Panc1 (cell line): ENCODE data around the gene TBX19. TPM values are rescaled to one million over a fixed set of nuclear protein-coding genes. Genes with fewer than 3 reads are reported as not detected.

Experiments used
- ATAC-seq: fragments of 200-7000 bp; cut with Tn5 transposase; 2 replicates; pipeline ENCODE4 v1.9.1; 2020; ENCODE audit warnings: mild to moderate bottlenecking, moderate library complexity
- BruUV-seq: library from RNA; stranded (reverse); fragments of 400-500 nt; replicated peaks from 2 replicates; lab custom pipeline; 2021; lab: Mats Ljungman, UMichigan
- CTCF ChIA-PET: fragments of 300-600 bp; sonication (Branson Sonifier 250); formaldehyde crosslinking; loops from one replicate; lab custom pipeline; 2022; ENCODE audit warnings: antibody characterized with exemption; lab: Charles Lee
- POLR2A ChIA-PET: fragments of 300-600 bp; sonication (Branson Sonifier 250); formaldehyde crosslinking; loops from one replicate; lab custom pipeline; 2022; ENCODE audit warnings: antibody characterized with exemption; lab: Charles Lee
- DNase-seq: peaks from one replicate; pipeline ENCODE4 v3.0.0-alpha.2; 2010; ENCODE audit warnings: low read depth, low spot score
- H3K27ac ChIP-seq: 2 replicates; pipeline ENCODE4 v1.5.1; 2011; ENCODE audit warnings: mild to moderate bottlenecking, low read length, inconsistent platforms
- H3K27me3 ChIP-seq: fragments of 200-500 bp; sonication (Bioruptor generic); 2 replicates; pipeline ENCODE4 v1.6.0; 2014; ENCODE audit warnings: low read length, inconsistent platforms; ENCODE audit not compliant: control insufficient read depth, insufficient read depth
- H3K36me3 ChIP-seq: fragments of 200-500 bp; sonication (Bioruptor generic); 2 replicates; pipeline ENCODE4 v1.5.1; 2014; ENCODE audit warnings: inconsistent platforms, mild to moderate bottlenecking, low read length, moderate library complexity; ENCODE audit not compliant: control insufficient read depth, insufficient read depth
- H3K4me1 ChIP-seq: 2 replicates; pipeline ENCODE4 v1.5.1; 2011; ENCODE audit warnings: inconsistent platforms, mild to moderate bottlenecking, low read length, moderate library complexity; ENCODE audit not compliant: control insufficient read depth, insufficient read depth
- H3K4me3 ChIP-seq, 2 experiments: 2 replicates each; pipeline ENCODE4 v1.5.1; 2011 to 2012; ENCODE audit warnings: low read depth in 2 of 2, low read length in 2 of 2, mild to moderate bottlenecking in 2 of 2, inconsistent platforms in 1 of 2, moderate library complexity in 1 of 2
- H3K9me3 ChIP-seq: fragments of 200-500 bp; sonication (Bioruptor generic); 2 replicates; pipeline ENCODE4 v1.5.1; 2014; ENCODE audit warnings: low read depth, mild to moderate bottlenecking, inconsistent platforms, low read length, moderate library complexity; ENCODE audit not compliant: control insufficient read depth, insufficient read depth
- POLR2AphosphoS5 ChIP-seq: IDR thresholded peaks from 2 replicates; pipeline ENCODE4 v1.6.1; 2012; ENCODE audit warnings: mild to moderate bottlenecking, low read depth, low read length, moderate library complexity
- SIN3A ChIP-seq: IDR thresholded peaks from 2 replicates; pipeline ENCODE4 v1.6.1; 2012; ENCODE audit warnings: low read depth, mild to moderate bottlenecking, low read length, moderate library complexity, borderline replicate concordance; ENCODE audit not compliant: insufficient read depth
- TCF7L2 ChIP-seq: IDR thresholded peaks from 2 replicates; pipeline ENCODE4 v1.6.1; 2011; ENCODE audit warnings: mild to moderate bottlenecking, low read depth, low read length, inconsistent platforms
- in situ Hi-C: cut with HindIII; loops from 2 replicates; pipeline ENCODE4 v1.10.0; 2016; ENCODE audit warnings: low sequenced_read_pairs, low pct_unique_long_range_greater_than_20kb
- intact Hi-C: fragments of 100-400 bp; cut with micrococcal nuclease; formaldehyde crosslinking; loops from one replicate; pipeline ENCODE4 v1.10.0; 2022; ENCODE audit not compliant: unreplicated experiment
- total RNA-seq: library from RNA; stranded (reverse); gene quantifications from one replicate; pipeline ENCODE4 v1.2.1, GENCODE V29; 2021; ENCODE audit not compliant: unreplicated experiment
- TF ChIP-seq, protein P1 (sequence below), 2 experiments: IDR thresholded peaks; 2 replicates each; pipeline ENCODE4 v1.6.1; 2011 to 2012; ENCODE audit warnings: low read depth in 2 of 2, control low read depth in 1 of 2, low read length in 1 of 2, mild to moderate bottlenecking in 1 of 2, moderate library complexity in 1 of 2; ENCODE audit not compliant: insufficient read depth in 1 of 2
- TF ChIP-seq, protein P2 (sequence below): fragments of 450-650 bp; IDR thresholded peaks from 2 replicates; pipeline ENCODE4 v1.5.1; 2017; ENCODE audit warnings: mild to moderate bottlenecking

Gene TBX19
- total RNA-seq, 1 experiment from 2014 or later, result 2.2 TPM

DNA sequence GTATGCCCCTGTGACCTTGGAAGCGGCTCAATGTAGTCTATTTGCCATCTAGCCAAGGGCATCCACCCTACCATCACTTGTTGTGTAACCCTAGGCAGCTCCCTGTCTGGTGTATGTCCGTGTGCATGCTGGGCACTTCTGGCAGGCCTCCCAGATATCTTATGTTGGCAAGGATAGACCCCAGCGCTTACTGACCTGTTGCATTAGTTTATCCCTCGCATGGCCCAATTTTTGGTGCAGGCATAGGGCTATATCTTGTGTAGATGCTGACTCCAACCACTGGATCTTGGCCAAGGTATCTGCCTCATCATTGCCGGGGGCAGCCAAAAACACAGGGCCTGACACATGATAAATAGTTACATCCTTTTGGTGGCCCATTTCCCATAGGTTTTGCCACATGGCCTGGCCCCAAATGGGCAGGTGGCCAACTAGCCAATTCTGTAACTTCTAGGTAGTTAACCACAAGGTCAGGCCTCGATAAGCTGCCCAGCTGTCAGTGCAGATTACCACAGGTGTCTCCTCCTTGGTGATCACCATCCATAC, 14.0 kb upstream of the TBX19 start:
- in situ Hi-C loops, result no loop called here
- ChIA-PET CTCF (no interaction called here), POLR2A (no interaction called here)
- H3K27ac ChIP-seq, result no peak overlapping the region
- TF ChIP-seq POLR2AphosphoS5 (no peak), TCF7L2 (no peak), SIN3A (no peak)
- TF ChIP-seq, protein P1, sequence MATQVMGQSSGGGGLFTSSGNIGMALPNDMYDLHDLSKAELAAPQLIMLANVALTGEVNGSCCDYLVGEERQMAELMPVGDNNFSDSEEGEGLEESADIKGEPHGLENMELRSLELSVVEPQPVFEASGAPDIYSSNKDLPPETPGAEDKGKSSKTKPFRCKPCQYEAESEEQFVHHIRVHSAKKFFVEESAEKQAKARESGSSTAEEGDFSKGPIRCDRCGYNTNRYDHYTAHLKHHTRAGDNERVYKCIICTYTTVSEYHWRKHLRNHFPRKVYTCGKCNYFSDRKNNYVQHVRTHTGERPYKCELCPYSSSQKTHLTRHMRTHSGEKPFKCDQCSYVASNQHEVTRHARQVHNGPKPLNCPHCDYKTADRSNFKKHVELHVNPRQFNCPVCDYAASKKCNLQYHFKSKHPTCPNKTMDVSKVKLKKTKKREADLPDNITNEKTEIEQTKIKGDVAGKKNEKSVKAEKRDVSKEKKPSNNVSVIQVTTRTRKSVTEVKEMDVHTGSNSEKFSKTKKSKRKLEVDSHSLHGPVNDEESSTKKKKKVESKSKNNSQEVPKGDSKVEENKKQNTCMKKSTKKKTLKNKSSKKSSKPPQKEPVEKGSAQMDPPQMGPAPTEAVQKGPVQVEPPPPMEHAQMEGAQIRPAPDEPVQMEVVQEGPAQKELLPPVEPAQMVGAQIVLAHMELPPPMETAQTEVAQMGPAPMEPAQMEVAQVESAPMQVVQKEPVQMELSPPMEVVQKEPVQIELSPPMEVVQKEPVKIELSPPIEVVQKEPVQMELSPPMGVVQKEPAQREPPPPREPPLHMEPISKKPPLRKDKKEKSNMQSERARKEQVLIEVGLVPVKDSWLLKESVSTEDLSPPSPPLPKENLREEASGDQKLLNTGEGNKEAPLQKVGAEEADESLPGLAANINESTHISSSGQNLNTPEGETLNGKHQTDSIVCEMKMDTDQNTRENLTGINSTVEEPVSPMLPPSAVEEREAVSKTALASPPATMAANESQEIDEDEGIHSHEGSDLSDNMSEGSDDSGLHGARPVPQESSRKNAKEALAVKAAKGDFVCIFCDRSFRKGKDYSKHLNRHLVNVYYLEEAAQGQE (IDR thresholded peaks at IDR 0.05; ENCODE audit: insufficient read depth in 1 of 2, low read depth in 2 of 2, low read length in 1 of 2), result no peak
- TF ChIP-seq, protein P2, sequence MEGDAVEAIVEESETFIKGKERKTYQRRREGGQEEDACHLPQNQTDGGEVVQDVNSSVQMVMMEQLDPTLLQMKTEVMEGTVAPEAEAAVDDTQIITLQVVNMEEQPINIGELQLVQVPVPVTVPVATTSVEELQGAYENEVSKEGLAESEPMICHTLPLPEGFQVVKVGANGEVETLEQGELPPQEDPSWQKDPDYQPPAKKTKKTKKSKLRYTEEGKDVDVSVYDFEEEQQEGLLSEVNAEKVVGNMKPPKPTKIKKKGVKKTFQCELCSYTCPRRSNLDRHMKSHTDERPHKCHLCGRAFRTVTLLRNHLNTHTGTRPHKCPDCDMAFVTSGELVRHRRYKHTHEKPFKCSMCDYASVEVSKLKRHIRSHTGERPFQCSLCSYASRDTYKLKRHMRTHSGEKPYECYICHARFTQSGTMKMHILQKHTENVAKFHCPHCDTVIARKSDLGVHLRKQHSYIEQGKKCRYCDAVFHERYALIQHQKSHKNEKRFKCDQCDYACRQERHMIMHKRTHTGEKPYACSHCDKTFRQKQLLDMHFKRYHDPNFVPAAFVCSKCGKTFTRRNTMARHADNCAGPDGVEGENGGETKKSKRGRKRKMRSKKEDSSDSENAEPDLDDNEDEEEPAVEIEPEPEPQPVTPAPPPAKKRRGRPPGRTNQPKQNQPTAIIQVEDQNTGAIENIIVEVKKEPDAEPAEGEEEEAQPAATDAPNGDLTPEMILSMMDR, result no peak
- no peaks in the 10 kb centered on the region for H3K36me3 ChIP-seq
- intact Hi-C loops, result no loop called here
- no peak for ATAC-seq
- no peak overlapping the region for H3K4me3 ChIP-seq
- no peak for DNase-seq
- no TSS peak for BruUV-seq
- H3K9me3 ChIP-seq, result no peaks in the 10 kb centered on the region
- no peaks in the 10 kb centered on the region for H3K27me3 ChIP-seq
- H3K4me1 ChIP-seq, result no peaks in the 10 kb centered on the region

DNA sequence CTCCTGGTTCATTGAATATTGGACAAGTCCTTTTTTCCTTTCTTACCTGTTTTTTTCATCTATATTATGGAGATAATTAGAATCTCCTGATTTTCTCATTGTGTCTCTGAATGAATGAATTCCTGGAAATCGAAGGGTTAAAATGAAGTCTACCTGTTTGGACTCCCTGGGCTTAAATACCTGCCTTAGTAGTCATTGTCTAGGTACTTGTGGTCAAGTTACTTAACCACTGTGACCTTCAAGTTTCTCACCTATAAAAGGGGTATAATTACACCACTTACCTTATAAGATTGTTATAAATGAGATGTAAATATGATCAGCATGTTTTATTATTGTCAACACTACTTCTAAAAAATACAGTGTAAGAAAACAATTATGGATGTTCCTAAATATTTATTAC, 9.0 kb upstream of the TBX19 start:
- no TSS peak for BruUV-seq
- ATAC-seq (no peak), DNase-seq (no peak)
- intact Hi-C loops, result no loop called here
- Histone ChIP-seq H3K27me3 (no peaks in the 10 kb centered on the region), H3K27ac (no peak overlapping the region), H3K4me1 (no peaks in the 10 kb centered on the region), H3K9me3 (no peaks in the 10 kb centered on the region), H3K36me3 (no peaks in the 10 kb centered on the region), H3K4me3 (no peak overlapping the region)
- in situ Hi-C loops, result no loop called here
- no peak for TF ChIP-seq POLR2AphosphoS5
- TF ChIP-seq TCF7L2, result no peak
- TF ChIP-seq, protein P2, result no peak
- no peak for TF ChIP-seq SIN3A
- TF ChIP-seq, protein P1 (IDR thresholded peaks at IDR 0.05; ENCODE audit: insufficient read depth in 1 of 2, low read depth in 2 of 2, low read length in 1 of 2), result no peak
- POLR2A ChIA-PET, result no interaction called here
- CTCF ChIA-PET, result no interaction called here
